Muscle of back (tissue), 11 donors: ENCODE measurements around the gene CLBA1. TPM values are rescaled to one million over a fixed set of nuclear protein-coding genes. Genes with fewer than 3 reads are reported as not detected.

Source experiments
- DNase-seq, 3 donors: peaks; one replicate each; pipeline versions ENCODE4 v3.0.0 to v3.0.0-alpha.2; 2013
- polyA plus RNA-seq, 10 donors: library from polyadenylated mRNA; unstranded; fragments of 120-200 nt; gene quantifications; one replicate each; pipeline ENCODE4 v1.2.1, GENCODE V29; 2013; ENCODE audit not compliant: insufficient read length in 10 of 10

Gene CLBA1
- polyA plus RNA-seq, 10 donors = 2.6 to 6.7 (median 4.4) TPM

DNA sequence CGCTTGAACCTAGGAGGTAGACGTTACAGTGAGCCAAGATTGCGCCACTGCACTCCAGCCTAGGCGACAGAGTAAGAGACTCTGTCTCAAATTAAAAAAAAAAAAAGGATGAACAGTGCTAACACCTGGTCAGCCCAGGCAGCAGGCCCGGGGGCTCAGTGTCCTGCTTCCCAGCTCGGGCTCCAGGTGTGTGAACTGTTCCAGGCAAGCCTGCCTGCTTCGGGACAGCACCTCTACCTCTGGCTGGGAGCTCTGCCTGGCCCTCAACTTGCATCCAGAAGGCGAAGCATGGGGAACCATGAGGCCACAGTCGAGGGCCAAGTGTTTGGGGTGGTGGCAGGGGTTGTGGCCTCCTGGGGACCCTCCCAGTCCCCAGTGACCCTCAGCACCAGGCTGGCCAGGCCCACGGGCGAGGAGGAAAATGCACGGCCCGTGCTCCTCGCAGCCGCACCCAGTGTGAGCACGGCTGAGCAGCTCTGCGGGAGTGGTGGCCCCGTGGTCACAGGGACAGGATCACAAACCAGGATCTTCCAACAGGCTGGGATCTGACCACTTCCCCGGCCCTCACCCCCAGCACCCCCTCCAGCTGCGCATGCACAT is 19.8 kb downstream of the CLBA1 start:
- DNase-seq = no peak

GRCh38 chr14:105005929-105006830 is 20.6 kb downstream of the CLBA1 start:
- no peak for DNase-seq

GRCh38 chr14:105006831-105007592 is 21.4 kb downstream of the CLBA1 start:
- no peak for DNase-seq

DNA sequence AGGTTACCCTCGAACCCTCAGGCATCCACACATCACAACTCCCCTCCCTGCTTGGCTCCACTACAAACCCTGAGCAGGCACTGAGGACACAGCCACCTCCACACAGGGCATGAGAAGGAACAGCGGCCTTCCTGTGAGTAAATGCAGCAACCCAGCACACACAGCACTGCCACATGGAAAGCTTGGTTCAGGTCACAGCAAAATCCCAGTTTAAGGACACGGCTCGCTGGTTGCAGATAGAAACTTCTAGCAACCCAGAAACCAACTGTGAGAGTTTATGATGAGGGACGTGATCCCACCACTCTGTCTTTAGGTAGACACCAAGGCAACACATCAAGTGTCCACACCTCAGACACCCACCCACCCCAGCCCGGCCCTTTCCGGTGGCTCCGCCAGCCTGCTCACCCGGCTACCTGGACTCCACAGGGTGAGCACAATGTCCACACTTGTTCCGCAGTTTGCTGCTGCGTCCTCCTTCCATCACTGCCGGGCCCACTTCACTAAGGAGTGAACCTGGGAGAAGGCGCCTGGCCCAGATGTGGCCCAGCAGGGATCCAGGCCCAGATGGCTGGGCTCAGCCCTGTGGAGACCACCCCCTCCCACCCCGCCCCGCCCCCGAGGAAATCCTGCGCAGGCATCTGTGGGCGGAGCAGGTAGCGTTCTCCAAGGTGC is 22.1 kb downstream of the CLBA1 start:
- DNase-seq = no peak

- no peak for DNase-seq
Observed at GRCh38 chr14:105010106-105010505, 24.5 kb downstream of the CLBA1 start.

GRCh38 chr14:105010891-105011291 is 25.3 kb downstream of the CLBA1 start:
- DNase-seq = no peak

GRCh38 chr14:105011312-105011990 is 25.9 kb downstream of the CLBA1 start:
- no peak for DNase-seq

GRCh38 chr14:105012171-105012985 is 26.8 kb downstream of the CLBA1 start:
- no peak for DNase-seq

- peak in 1 of 3 donors; percentile 56 for DNase-seq
Observed at GRCh38 chr14:105013150-105013785, 27.7 kb downstream of the CLBA1 start.

- DNase-seq = no peak
Observed at GRCh38 chr14:105014032-105014431, 28.4 kb downstream of the CLBA1 start.

- no peak for DNase-seq
Observed at GRCh38 chr14:105014631-105015030, 29.0 kb downstream of the CLBA1 start.

DNA sequence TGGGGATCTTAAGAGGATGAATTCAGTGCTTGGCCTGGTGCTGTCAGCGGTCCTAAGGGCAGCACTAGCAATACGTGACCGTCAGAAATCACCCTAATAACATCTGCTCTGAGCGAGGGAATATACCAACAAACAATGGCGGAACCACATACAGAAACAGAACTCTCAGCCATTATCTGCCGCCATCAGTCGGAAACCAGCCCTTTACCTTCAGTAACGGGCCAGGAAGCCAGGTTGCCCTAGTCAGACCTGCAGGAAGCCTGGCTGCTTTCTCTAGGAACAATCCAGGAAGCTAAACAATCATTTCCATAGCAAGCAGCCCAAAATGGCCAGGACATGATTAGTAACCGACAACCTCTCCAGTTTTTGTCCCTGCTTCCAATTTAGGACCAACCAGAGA is 29.7 kb downstream of the CLBA1 start:
- DNase-seq = no peak

DNA sequence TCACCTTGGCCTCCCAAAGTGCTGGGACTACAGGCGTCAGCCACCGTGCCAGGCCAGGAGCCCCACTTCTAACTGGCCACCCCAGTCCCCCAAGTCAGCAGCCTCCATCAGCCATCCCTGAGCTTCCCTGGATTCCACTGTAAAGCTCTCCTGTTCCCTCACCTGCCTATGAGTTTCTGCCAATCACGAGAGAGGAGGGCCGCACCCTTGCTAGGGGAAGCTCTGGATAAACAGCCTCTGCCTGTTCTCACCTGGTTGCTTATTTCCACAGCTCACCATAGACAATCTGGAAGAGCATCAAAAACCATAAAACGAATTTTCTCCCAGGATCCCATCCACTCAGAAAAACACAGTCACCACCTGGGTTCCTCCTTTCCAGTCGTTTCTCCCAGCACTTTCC is 30.3 kb downstream of the CLBA1 start:
- DNase-seq = no peak

GRCh38 chr14:105018414-105018813 is 32.8 kb downstream of the CLBA1 start:
- DNase-seq = no peak

- peak in 2 of 3 donors; percentile 48 to 74 for DNase-seq
Observed at GRCh38 chr14:105019861-105020814, 34.5 kb downstream of the CLBA1 start.

DNA sequence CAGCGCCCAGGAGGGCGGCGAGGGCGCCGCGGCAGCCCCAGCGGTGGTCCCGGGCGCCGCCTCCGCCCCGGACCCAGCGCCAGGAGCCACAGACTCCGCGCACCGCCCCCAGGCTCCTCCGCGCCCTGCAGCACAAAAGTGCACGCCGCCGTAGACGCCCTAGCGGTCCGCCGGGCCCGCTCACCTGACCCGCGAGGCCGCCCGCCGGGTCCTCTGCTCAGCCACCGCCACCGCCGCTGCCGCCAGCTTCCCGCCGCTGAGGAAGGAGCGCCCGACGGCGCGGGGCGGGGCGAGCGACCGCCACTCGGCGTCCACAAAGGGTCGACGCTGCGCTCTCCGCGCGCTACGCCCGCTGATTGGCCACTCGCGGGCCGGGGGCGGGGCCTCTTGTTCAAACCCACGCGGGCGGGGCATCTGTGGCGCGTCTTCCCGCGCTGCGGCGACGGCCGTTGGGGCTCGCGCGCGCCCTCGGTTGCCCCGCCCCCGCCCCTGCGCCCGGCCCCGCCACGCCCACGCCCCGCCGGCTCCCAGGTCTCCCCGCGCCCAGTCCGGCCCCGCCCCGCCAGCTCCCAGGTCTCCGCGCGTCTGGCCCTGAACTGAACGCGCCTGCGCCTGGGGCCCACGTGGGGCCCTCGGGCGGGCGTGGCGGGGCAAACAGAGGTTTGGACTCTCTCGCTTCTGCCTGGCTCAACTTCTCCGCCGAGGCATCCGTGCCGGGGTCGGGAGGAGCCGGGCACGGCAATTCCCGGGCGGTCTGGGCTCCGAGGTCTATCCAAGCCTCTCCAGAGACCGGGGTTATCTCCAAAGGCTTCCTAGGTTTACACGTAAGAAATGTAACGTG is 35.4 kb downstream of the CLBA1 start, which contains the start of gene CDCA4:
Gene CDCA4, minus strand, starts transcription at position 269 of the 841 bp plus-strand sequence. CDS start 9,154 bp downstream, outside the sequence.
- DNase-seq = peak; percentile 98 to 99 (median 98)

- peak in 1 of 3 donors; percentile 54 for DNase-seq
Observed at GRCh38 chr14:105021656-105022275, 36.2 kb downstream of the CLBA1 start.
